CD14-positive monocyte (primary cell): ENCODE data around the gene ZNF436. TPM values are rescaled to one million over a fixed set of nuclear protein-coding genes. Genes with fewer than 3 reads are reported as not detected.

Source experiments
- DNase-seq, 3 donors: peaks; one replicate each; pipeline ENCODE4 v3.0.0-alpha.2; 2011 to 2022
- H2AFZ ChIP-seq: 2 replicates; pipeline ENCODE4 v1.6.0; 2012; ENCODE audit warnings: mild to moderate bottlenecking, low read depth, low read length, inconsistent platforms; ENCODE audit not compliant: insufficient read depth, poor library complexity, severe bottlenecking
- H3K27ac ChIP-seq, 2 donors: 1 replicate in 1 of 2; 2 replicates in 1 of 2; pipeline ENCODE4 v1.5.1; 2012 to 2013; ENCODE audit warnings: low read length in 2 of 2, control low read depth in 1 of 2, inconsistent platforms in 1 of 2, low read depth in 1 of 2, mild to moderate bottlenecking in 1 of 2
- H3K27me3 ChIP-seq, 2 donors: one replicate each; pipeline versions ENCODE4 v1.6.0 to v1.6.1; 2011 to 2013; ENCODE audit warnings: low read length in 2 of 2; ENCODE audit not compliant: control insufficient read depth in 2 of 2, insufficient read depth in 2 of 2
- H3K36me3 ChIP-seq, 2 donors: replicated peaks in 1 of 2; 1 replicate in 1 of 2; 2 replicates in 1 of 2; pipeline versions ENCODE4 v1.5.1 to v1.6.1; 2012 to 2013; ENCODE audit warnings: low read length in 2 of 2, control low read depth in 1 of 2, inconsistent platforms in 1 of 2, mild to moderate bottlenecking in 1 of 2; ENCODE audit not compliant: insufficient read depth in 2 of 2, control insufficient read depth in 1 of 2
- H3K4me1 ChIP-seq, 2 donors: 1 replicate in 1 of 2; 2 replicates in 1 of 2; pipeline versions ENCODE4 v1.5.1 to v1.6.1; 2012 to 2013; ENCODE audit warnings: low read length in 2 of 2, control low read depth in 1 of 2, inconsistent platforms in 1 of 2, mild to moderate bottlenecking in 1 of 2, moderate library complexity in 1 of 2; ENCODE audit not compliant: insufficient read depth in 2 of 2, control insufficient read depth in 1 of 2
- H3K4me2 ChIP-seq: replicated peaks from 2 replicates; pipeline ENCODE3; 2012; ENCODE audit warnings: low read length, moderate library complexity, mild to moderate bottlenecking; ENCODE audit not compliant: poor library complexity, severe bottlenecking; ENCODE audit errors: extremely low read depth
- H3K4me3 ChIP-seq, 3 experiments: fragments of 200-600 bp in 1 of 3; sonication (generic) in 1 of 3; replicated peaks in 1 of 3; 1 replicate in 2 of 3; 2 replicates in 1 of 3; pipeline ENCODE4 v1.5.1; 2011 to 2013; ENCODE audit warnings: low read length in 3 of 3, mild to moderate bottlenecking in 3 of 3, control low read depth in 2 of 3, low read depth in 2 of 3, inconsistent platforms in 1 of 3, moderate library complexity in 1 of 3
- H3K79me2 ChIP-seq: 2 replicates; pipeline ENCODE4 v1.6.0; 2012; ENCODE audit warnings: mild to moderate bottlenecking, control low read depth, inconsistent platforms, low read length, moderate library complexity; ENCODE audit not compliant: insufficient read depth
- H3K9ac ChIP-seq: 2 replicates; pipeline ENCODE4 v1.6.0; 2017; ENCODE audit warnings: low read length, mild to moderate bottlenecking; ENCODE audit not compliant: insufficient read depth, poor library complexity, severe bottlenecking
- H3K9me3 ChIP-seq, 2 donors: replicated peaks in 1 of 2; 1 replicate in 1 of 2; 2 replicates in 1 of 2; pipeline versions ENCODE4 v1.5.1 to v1.6.1; 2012 to 2013; ENCODE audit warnings: low read length in 2 of 2, control low read depth in 1 of 2; ENCODE audit not compliant: control insufficient read depth in 1 of 2, insufficient read depth in 1 of 2
- H4K20me1 ChIP-seq: 2 replicates; pipeline ENCODE4 v1.6.0; 2012; ENCODE audit warnings: mild to moderate bottlenecking, low read length, control low read depth, moderate library complexity; ENCODE audit not compliant: insufficient read depth
- H3K27ac Mint-ChIP-seq, 7 donors: one replicate each; pipeline ENCODE4 v1.8.0; 2020; ENCODE audit warnings: mild to moderate bottlenecking in 7 of 7, mixed read lengths in 7 of 7, moderate library complexity in 6 of 7, inconsistent platforms in 2 of 7
- H3K27me3 Mint-ChIP-seq, 3 donors: one replicate each; pipeline ENCODE4 v1.8.0; 2021 to 2022; ENCODE audit warnings: low read depth in 3 of 3, mild to moderate bottlenecking in 3 of 3, mixed read lengths in 3 of 3, moderate library complexity in 3 of 3, inconsistent platforms in 1 of 3
- H3K36me3 Mint-ChIP-seq, 2 donors: one replicate each; pipeline ENCODE4 v1.8.0; 2020; ENCODE audit warnings: mixed read lengths in 2 of 2, inconsistent platforms in 1 of 2, mild to moderate bottlenecking in 1 of 2
- H3K4me1 Mint-ChIP-seq: one replicate; pipeline ENCODE4 v1.8.0; 2020; ENCODE audit warnings: mild to moderate bottlenecking, mixed read lengths
- H3K4me3 Mint-ChIP-seq, 2 donors: one replicate each; pipeline ENCODE4 v1.8.0; 2020; ENCODE audit warnings: mild to moderate bottlenecking in 2 of 2, mixed read lengths in 2 of 2, moderate library complexity in 1 of 2
- H3K9me3 Mint-ChIP-seq, 7 donors: one replicate each; pipeline ENCODE4 v1.8.0; 2020 to 2022; ENCODE audit warnings: mixed read lengths in 7 of 7, mild to moderate bottlenecking in 6 of 7, moderate library complexity in 6 of 7, inconsistent platforms in 2 of 7
- CTCF ChIP-seq: fragments of 200-600 bp; IDR thresholded peaks from one replicate; pipeline ENCODE4 v1.8.0; 2022; ENCODE audit warnings: antibody characterized with exemption, mild to moderate bottlenecking
- WGBS: methylation state at CpG from one replicate; pipeline ENCODE4 v1.1.5; 2013; ENCODE audit warnings: missing lambda C conversion rate; ENCODE audit not compliant: insufficient coverage; 5-methylcytosine and 5-hydroxymethylcytosine counted together
- intact Hi-C, 2 donors: fragments of 100-400 bp; cut with micrococcal nuclease; formaldehyde crosslinking; loops; one replicate each; pipeline versions ENCODE4 v1.15.0 to v1.15.1; 2023
- polyA plus RNA-seq, 3 donors: library from polyadenylated mRNA; depleted of rRNA in 1 of 3; unstranded in 2 of 3; stranded (reverse) in 1 of 3; fragments of 300-500 nt in 2 of 3; fragments of >200 nt in 1 of 3; fragmentation: Illumina TruSeq in 2 of 3; gene quantifications; 1 replicate in 2 of 3; 2 replicates in 1 of 3; pipeline ENCODE4 v1.2.3, GENCODE V29; 2012 to 2021

Gene ZNF436
- polyA plus RNA-seq, 3 donors = 1.4 to 2.4 (median 2.0) TPM

GRCh38 chr1:23396380-23396779 is 26.7 kb upstream of the ZNF436 start:
- Histone ChIP-seq H2AFZ (no peak overlapping the region), H3K36me3 (no peaks in the 10 kb centered on the region), H3K9ac (no peak overlapping the region), H4K20me1 (no peaks in the 10 kb centered on the region), H3K27me3 (no peaks in the 10 kb centered on the region), H3K4me1 (peaks cover 4 to 8% of the 10 kb centered on the region in 2 donors), H3K9me3 (no peaks in the 10 kb centered on the region), H3K4me3 (no peak overlapping the region), H3K79me2 (no peaks in the 10 kb centered on the region), H3K4me2 (no peak overlapping the region), H3K27ac (no peak overlapping the region)
- no peaks in the 10 kb centered on the region for H3K36me3 Mint-ChIP-seq
- no peak for TF ChIP-seq CTCF
- intact Hi-C loops = no loop called here
- no peaks in the 10 kb centered on the region for H3K9me3 Mint-ChIP-seq
- H3K4me3 Mint-ChIP-seq = no peak overlapping the region
- peaks cover 0 to 9% (median 2%) of the 10 kb centered on the region in 3 donors for H3K27me3 Mint-ChIP-seq
- WGBS = 90% methylated on average over 2 of the region's 2 CpGs
- H3K27ac Mint-ChIP-seq = no peak overlapping the region
- DNase-seq = no peak
- peaks cover 12% of the 10 kb centered on the region for H3K4me1 Mint-ChIP-seq

- no peak overlapping the region for H3K9ac ChIP-seq
- no peaks in the 10 kb centered on the region for H4K20me1 ChIP-seq
- Mint-ChIP-seq H3K9me3 (no peaks in the 10 kb centered on the region), H3K4me3 (no peak overlapping the region), H3K27me3 (peaks cover 0 to 9% (median 2%) of the 10 kb centered on the region in 3 donors), H3K4me1 (peaks cover 7% of the 10 kb centered on the region), H3K36me3 (no peaks in the 10 kb centered on the region), H3K27ac (no peak overlapping the region)
- WGBS = 69% methylated on average over 4 of the region's 4 CpGs
- peaks cover 3 to 6% of the 10 kb centered on the region in 2 donors for H3K4me1 ChIP-seq
- no peaks in the 10 kb centered on the region for H3K9me3 ChIP-seq
- no peak for DNase-seq
- no peaks in the 10 kb centered on the region for H3K27me3 ChIP-seq
- no peak overlapping the region for H3K4me3 ChIP-seq
- no peak overlapping the region for H3K4me2 ChIP-seq
- H3K79me2 ChIP-seq = no peaks in the 10 kb centered on the region
- no peak overlapping the region for H2AFZ ChIP-seq
- intact Hi-C loops = no loop called here
- no peaks in the 10 kb centered on the region for H3K36me3 ChIP-seq
- no peak for TF ChIP-seq CTCF
- no peak overlapping the region for H3K27ac ChIP-seq
These were observed 26.2 kb upstream of the ZNF436 start for GRCh38 chr1:23395849-23396248.
